Frontal cortex (tissue), 4 donors: ENCODE data around the gene ERBB4. TPM values are rescaled to one million over a fixed set of nuclear protein-coding genes. Genes with fewer than 3 reads are reported as not detected.
A peak's percentile ranks its signal among the peaks of the same experiment; 100 is the strongest.
"Not testable (repeated sequence)": the region's sequence is repeated elsewhere in the genome, so short reads cannot be mapped to it uniquely, and the experiment has no call there.

ENCODE experiments used
- DNase-seq, 2 donors: peaks; one replicate each; pipeline ENCODE4 v3.0.0; 2012; ENCODE audit warnings: low spot score in 2 of 2
- FAIRE-seq: peaks from 2 replicates; lab custom pipeline; 2012; peaks lifted over from hg19 to GRCh38; lab: Jason Lieb, UNC
- total RNA-seq: library from RNA; depleted of rRNA; stranded (reverse); fragments of >200 nt; gene quantifications from one replicate; pipeline ENCODE4 v1.2.3, GENCODE V29; 2014
- donor health status: control.
- donor health status: control.
- donor health status: control.

Gene ERBB4
- total RNA-seq, 1 donor from 2014 or later: 75.0 TPM

GRCh38 chr2:211729433-211729832 lies 809.2 kb downstream of the ERBB4 start:
- no peak for FAIRE-seq
- no peak for DNase-seq

DNA sequence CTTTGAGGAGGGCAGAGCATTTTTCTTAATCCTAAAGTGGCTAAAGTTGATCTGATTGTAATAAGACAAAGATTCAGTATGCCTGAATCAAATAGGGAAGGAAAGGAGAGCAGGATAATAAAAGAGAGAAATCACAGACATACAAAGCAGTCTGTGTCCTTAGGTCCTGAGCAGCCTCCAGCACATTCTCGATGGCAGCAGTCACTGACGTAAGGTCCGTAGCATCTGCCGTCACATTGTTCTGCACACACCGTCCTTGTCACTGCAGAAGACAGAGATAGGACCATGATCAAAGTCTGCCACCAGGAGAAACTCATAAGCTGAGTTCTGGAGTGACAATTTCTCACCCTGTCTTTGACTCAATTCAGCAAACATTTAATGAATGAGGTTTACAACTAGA lies 813.7 kb downstream of the ERBB4 start:
- DNase-seq: no peak
- no peak for FAIRE-seq

DNA sequence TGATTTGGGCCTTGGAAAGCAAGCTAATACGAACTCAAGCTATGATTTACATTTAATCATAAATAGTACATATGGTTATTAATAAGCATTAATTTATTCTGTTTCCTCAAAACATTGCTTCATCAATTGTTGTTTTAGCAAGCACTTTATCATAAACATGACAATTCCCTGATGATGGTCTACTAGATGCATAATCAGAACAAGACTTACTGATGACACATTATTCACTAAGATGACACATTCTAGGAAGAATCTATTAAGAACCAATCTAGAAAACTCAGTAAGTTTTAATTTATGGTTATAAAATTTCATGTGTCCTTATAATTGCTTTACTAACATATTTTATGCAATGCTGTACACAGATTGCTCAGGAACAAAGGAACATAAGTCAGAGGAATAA lies 815.2 kb downstream of the ERBB4 start:
- no peak for FAIRE-seq

GRCh38 chr2:211722928-211723327 lies 815.7 kb downstream of the ERBB4 start:
- DNase-seq (no peak), FAIRE-seq (no peak)

More for the DNA sequence above, 815.2 kb downstream of the ERBB4 start:
- DNase-seq: no peak

DNA sequence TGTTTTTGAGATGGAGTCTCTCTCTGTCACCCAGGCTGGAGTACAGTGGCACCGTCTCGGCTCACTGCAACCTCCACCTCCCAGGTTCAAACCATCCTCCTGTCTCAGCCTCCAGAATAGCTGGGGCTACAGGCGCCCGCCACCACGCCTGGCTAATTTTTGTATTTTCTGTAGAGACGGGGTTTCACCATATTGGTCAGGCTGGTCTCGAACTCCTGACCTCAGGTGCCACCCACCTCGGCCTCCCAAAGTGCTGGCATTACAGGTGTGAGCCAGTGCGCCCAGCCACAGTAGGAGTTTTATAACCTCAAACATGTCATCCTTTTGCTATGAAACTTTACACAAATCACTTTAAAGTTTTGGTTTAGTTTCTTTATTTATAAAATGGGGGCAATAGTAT lies 816.7 kb downstream of the ERBB4 start:
- not testable (repeated sequence) for DNase-seq, FAIRE-seq

GRCh38 chr2:211709389-211709788 lies 829.2 kb downstream of the ERBB4 start:
- DNase-seq (no peak), FAIRE-seq (no peak)

GRCh38 chr2:211692689-211693088 lies 845.9 kb downstream of the ERBB4 start:
- DNase-seq: no peak
- FAIRE-seq: no peak

GRCh38 chr2:211690736-211691135 lies 847.9 kb downstream of the ERBB4 start:
- FAIRE-seq (no peak), DNase-seq (no peak)

GRCh38 chr2:211688196-211688595 lies 850.4 kb downstream of the ERBB4 start:
- no peak for DNase-seq
- no peak for FAIRE-seq

GRCh38 chr2:211674715-211675114 lies 863.9 kb downstream of the ERBB4 start:
- FAIRE-seq: no peak
- DNase-seq: no peak

- DNase-seq: no peak
- peak; percentile 79 for FAIRE-seq
Observed at GRCh38 chr2:211673133-211673905, 865.3 kb downstream of the ERBB4 start.

DNA sequence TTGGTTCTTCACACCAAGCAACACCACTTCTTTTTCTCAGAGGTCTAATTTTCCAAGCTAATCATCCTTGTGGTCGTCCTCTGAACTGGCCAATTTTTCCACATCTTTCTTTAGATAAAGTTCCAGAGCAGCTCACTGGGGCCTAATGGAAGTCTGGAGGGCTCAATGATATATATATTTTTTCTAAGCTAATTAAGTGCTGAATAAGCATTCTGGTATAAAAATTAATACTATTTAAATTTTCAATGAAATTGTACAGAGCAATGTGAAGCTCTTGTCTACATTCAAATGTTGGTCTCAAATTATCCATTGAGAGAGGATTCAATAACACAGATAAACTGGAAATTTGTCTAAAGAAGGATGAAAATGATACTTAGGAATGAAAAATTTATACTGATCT lies 866.6 kb downstream of the ERBB4 start:
- no peak for DNase-seq
- no peak for FAIRE-seq

- FAIRE-seq: no peak
- DNase-seq: no peak
Observed at GRCh38 chr2:211665299-211665698, 873.3 kb downstream of the ERBB4 start.

DNA sequence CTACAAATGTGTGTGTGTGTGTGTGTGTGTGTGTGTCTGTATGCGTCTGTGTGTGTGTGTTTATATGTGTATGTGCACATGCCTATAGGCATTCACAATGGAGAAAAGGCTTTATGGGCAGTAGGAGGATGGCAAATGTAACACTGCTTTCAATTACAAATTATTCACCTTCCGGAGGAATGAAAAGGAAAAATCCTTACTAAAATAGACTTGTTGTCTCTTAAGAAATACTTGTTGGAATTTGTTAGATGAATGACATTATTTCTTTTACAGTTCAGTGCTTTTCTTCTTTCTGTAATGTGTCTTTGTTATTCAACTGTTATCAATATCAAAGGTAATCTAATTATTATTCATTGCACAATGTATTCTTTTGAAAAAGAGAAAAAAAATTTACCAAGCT lies 874.3 kb downstream of the ERBB4 start:
- no peak for FAIRE-seq
- DNase-seq: no peak

GRCh38 chr2:211654211-211654780 lies 884.3 kb downstream of the ERBB4 start:
- DNase-seq (no peak), FAIRE-seq (no peak)

DNA sequence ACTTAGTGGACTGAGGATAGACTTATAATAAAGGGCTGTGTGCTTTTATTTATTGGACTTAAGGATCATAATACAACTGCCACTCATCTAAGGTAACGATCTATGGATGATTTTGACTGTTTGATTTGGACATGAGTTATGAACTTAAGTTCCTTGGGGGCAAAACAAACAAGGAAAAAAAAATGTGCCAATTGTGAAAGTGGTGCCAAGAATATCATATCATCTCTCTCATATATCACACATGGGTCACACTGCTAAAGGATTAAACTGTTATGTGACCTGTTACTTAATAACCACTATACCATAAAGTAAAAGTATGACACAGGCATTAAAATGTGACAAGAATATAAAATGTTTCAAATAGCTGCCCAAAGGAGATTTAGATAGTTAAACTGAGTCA lies 886.3 kb downstream of the ERBB4 start:
- no peak for FAIRE-seq
- DNase-seq: no peak

DNA sequence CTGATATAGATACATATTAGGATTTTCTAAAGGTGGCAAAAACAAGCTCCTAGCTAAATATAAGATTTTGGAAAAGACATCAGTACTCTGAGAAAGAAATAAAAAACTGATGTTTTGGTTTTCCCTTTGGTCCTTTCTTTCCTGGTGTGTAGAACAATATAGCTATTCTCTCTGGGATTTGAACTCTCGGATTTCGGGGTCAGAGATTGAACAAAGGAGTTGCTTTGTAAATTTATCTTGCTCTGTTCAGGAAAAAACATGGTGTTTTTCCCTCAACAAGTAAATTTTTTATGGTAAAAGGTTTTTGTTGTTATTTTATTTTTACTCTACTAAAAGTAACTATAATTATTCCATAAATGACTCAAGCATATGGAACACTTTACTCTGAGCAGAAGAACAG lies 889.3 kb downstream of the ERBB4 start:
- no peak for DNase-seq
- FAIRE-seq: no peak

GRCh38 chr2:211631503-211631902 lies 907.1 kb downstream of the ERBB4 start:
- DNase-seq: no peak
- no peak for FAIRE-seq

- FAIRE-seq (no peak), DNase-seq (no peak)
Observed at GRCh38 chr2:211623096-211623495, 915.5 kb downstream of the ERBB4 start.

GRCh38 chr2:211620986-211621385 lies 917.6 kb downstream of the ERBB4 start:
- no peak for DNase-seq
- FAIRE-seq: peak; percentile 51

DNA sequence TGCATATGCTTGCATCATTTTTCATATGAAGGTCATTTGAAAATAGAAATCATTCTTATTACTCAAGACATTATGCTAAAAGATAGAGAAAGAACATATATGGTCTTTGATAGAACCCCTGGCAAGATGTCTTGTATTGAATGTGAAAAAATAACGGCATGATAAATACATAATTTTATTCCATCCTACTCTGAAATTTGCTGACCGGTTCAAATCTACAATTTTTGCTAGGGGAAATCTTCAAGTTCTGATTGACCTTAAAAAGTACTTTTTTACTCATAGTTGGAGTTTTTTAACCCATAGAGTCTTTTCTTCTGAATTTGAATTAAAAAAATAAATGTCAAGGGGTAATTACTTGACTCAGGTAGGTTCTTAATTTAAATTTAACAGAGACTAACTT lies 920.8 kb downstream of the ERBB4 start:
- no peak for DNase-seq
- no peak for FAIRE-seq

DNA sequence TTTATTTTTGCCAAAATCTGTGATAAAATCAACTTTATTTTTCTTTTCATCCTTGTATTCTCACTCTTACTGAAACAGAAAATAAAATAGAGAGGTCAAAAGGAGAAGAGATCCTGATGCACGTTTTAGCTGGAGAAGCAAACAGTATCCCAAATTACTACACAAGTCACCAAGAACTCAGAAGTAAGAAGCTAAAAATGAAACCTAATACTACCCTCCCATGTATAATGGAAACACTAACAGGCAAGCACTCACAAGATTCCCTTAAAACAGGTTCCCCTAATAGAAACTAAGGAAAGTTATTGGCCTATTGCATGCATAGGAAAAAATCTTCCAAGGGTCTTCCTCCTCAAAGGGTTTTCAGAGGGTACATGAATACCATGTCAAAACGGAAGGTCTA lies 927.0 kb downstream of the ERBB4 start:
- DNase-seq (no peak), FAIRE-seq (no peak)
